HUDEP-2 (cell line): Measurements from ENCODE around the gene CAMK2N1.

ENCODE experiments used
- DNase-seq, 76 experiments: peaks; one replicate each; lab custom pipeline; 2025; ENCODE audit not compliant: unreplicated experiment in 76 of 76; lab: John Stamatoyannopoulos, UW

The CAMK2N1 gene

GRCh38 chr1:20448671-20449071 is 37.3 kb downstream of the CAMK2N1 start:
- DNase-seq, result no peak

GRCh38 chr1:20447794-20448193 is 38.2 kb downstream of the CAMK2N1 start:
- DNase-seq, result no peak

GRCh38 chr1:20446796-20447195 is 39.2 kb downstream of the CAMK2N1 start:
- DNase-seq, result peak in 1 of 76 experiments; percentile 0

- DNase-seq, result no peak
These were observed 40.1 kb downstream of the CAMK2N1 start for GRCh38 chr1:20445956-20446355.

GRCh38 chr1:20443703-20444586 is 42.1 kb downstream of the CAMK2N1 start:
- no peak for DNase-seq

- no peak for DNase-seq
These were observed 42.9 kb downstream of the CAMK2N1 start for GRCh38 chr1:20442920-20443625.

GRCh38 chr1:20440785-20441200 is 45.2 kb downstream of the CAMK2N1 start:
- peak in 42 of 76 experiments; percentile 1 to 59 (median 21) for DNase-seq

GRCh38 chr1:20439282-20439681 is 46.7 kb downstream of the CAMK2N1 start:
- DNase-seq, result no peak

- DNase-seq, result no peak
These were observed 48.4 kb downstream of the CAMK2N1 start for GRCh38 chr1:20437640-20438039.

- no peak for DNase-seq
These were observed 53.1 kb downstream of the CAMK2N1 start for GRCh38 chr1:20432891-20433290.
